Stimulated activated CD4-positive, alpha-beta T cell treated with anti-CD3 and anti-CD28 coated beads, Interleukin-2, amount 100 ng/mL, for 48 hours (primary cell): ENCODE measurements around the gene ACSL6.
"Not testable (repeated sequence)": the region's sequence is repeated elsewhere in the genome, so short reads cannot be mapped to it uniquely, and the experiment has no call there.

ENCODE experiments used
- DNase-seq, 2 donors: peaks; one replicate each; pipeline ENCODE4 v3.0.0-alpha.2; 2020

ACSL6 gene

DNA sequence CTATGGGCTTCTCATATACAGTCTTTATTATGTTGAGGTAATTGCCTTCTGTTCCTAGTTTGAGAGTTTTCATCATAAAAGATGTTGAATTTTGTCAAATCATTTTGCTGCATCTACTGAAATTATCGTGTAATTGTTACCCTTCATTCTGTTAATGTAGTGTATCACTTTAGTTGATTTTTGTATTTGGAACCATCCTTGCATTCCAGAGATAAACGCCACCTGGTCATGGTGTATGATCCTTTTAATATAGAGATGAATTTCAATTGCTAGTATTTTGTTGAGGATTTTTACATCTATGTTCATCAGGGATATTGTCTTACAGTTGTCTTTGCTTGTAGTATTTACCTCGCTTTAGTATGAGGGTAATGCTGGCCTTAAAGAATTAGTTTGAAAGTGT, 85.3 kb downstream of the ACSL6 start:
- no peak for DNase-seq

DNA sequence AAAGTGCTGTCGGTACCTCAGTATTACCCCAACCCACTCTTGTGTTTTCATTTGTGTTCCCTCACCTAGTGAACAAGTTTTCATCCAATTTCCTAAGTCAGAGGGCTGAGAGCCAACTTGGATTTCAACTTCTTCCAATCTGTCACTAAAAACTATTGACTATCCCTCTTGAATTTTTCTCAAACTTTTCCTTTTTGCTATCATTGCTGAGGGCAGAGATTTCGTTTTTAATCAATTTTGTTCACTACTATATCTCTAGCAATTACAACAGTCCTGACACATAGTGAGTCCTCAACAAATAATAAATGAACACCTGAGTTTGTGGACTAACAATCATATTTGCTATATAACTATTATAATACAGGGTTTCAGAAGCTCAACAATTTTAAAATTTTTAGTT, 95.0 kb downstream of the ACSL6 start:
- DNase-seq = no peak

- DNase-seq = no peak
Measured at GRCh38 chr5:131914472-131914871, 97.0 kb downstream of the ACSL6 start.

- no peak for DNase-seq
Measured at GRCh38 chr5:131913603-131914002, 97.9 kb downstream of the ACSL6 start.

- DNase-seq = no peak
Measured at GRCh38 chr5:131906668-131907067, 104.8 kb downstream of the ACSL6 start.

GRCh38 chr5:131902266-131902665, 109.2 kb downstream of the ACSL6 start:
- DNase-seq = not testable (repeated sequence)
